ENCODE data around the gene MS4A8.

Gene MS4A8

GRCh38 chr11:60764879-60765278 is 65.5 kb downstream of the MS4A8 start:
- DNase-seq, result no peak

GRCh38 chr11:60765355-60765754 is 65.9 kb downstream of the MS4A8 start:
- DNase-seq, result no peak
